ENCODE measurements around the gene TBC1D22A.

The TBC1D22A gene

GRCh38 chr22:47022475-47022874 is 260.0 kb downstream of the TBC1D22A start:
- DNase-seq, result no peak

- no peak for DNase-seq
Measured at GRCh38 chr22:47023871-47024270, 261.4 kb downstream of the TBC1D22A start.

GRCh38 chr22:47027766-47028165 is 265.3 kb downstream of the TBC1D22A start:
- no peak for DNase-seq

GRCh38 chr22:47029244-47030074 is 267.0 kb downstream of the TBC1D22A start:
- DNase-seq, result no peak

GRCh38 chr22:47030143-47030661 is 267.8 kb downstream of the TBC1D22A start:
- no peak for DNase-seq

- DNase-seq, result no peak
Measured at GRCh38 chr22:47030881-47031627, 268.6 kb downstream of the TBC1D22A start.

- DNase-seq, result no peak
Measured at GRCh38 chr22:47031628-47031915, 269.1 kb downstream of the TBC1D22A start.

GRCh38 chr22:47032091-47032943 is 269.9 kb downstream of the TBC1D22A start:
- DNase-seq, result no peak

- DNase-seq, result no peak
Measured at GRCh38 chr22:47032956-47033647, 270.7 kb downstream of the TBC1D22A start.

GRCh38 chr22:47033648-47034000 is 271.2 kb downstream of the TBC1D22A start:
- no peak for DNase-seq

GRCh38 chr22:47034076-47034808 is 271.8 kb downstream of the TBC1D22A start:
- no peak for DNase-seq

GRCh38 chr22:47034905-47035419 is 272.5 kb downstream of the TBC1D22A start:
- no peak for DNase-seq

- DNase-seq, result no peak
Measured at GRCh38 chr22:47035425-47035881, 273.0 kb downstream of the TBC1D22A start.

- DNase-seq, result no peak
Measured at GRCh38 chr22:47036352-47036751, 273.9 kb downstream of the TBC1D22A start.

- no peak for DNase-seq
Measured at GRCh38 chr22:47036936-47037485, 274.6 kb downstream of the TBC1D22A start.

- no peak for DNase-seq
Measured at GRCh38 chr22:47038206-47038835, 275.9 kb downstream of the TBC1D22A start.

GRCh38 chr22:47039356-47039755 is 276.9 kb downstream of the TBC1D22A start:
- no peak for DNase-seq

- no peak for DNase-seq
Measured at GRCh38 chr22:47040486-47041270, 278.2 kb downstream of the TBC1D22A start.

GRCh38 chr22:47041271-47042115 is 279.0 kb downstream of the TBC1D22A start:
- DNase-seq, result no peak

Measured in activated CD4-positive, alpha-beta T cell treated with anti-CD3 and anti-CD28 coated beads for 1 hour (primary cell).